K562 (cell line): Measurements from ENCODE around the gene CCDC85C. TPM values are rescaled to one million over a fixed set of nuclear protein-coding genes. Genes with fewer than 3 reads are reported as not detected.
A peak's percentile ranks its signal among the peaks of the same experiment; 100 is the strongest.

Experiments used
- ARID4B ChIP-seq: sonication (generic); formaldehyde crosslinking; IDR thresholded peaks from 2 replicates; pipeline ENCODE4 v1.8.0; 2022; ENCODE audit warnings: mild to moderate bottlenecking, missing genetic modification reagents
- CBFA2T3 ChIP-seq: fragments of 450-650 bp; IDR thresholded peaks from 2 replicates; pipeline ENCODE4 v1.6.1; 2017
- ELF1 ChIP-seq: fragments of 200-800 bp; sonication (Bioruptor generic); IDR thresholded peaks from 2 replicates; pipeline ENCODE4 v1.6.1; 2016; ENCODE audit warnings: missing genetic modification characterization, missing compliant biosample characterization
- ELF4 ChIP-seq: fragments of 450-650 bp; formaldehyde crosslinking; IDR thresholded peaks from 2 replicates; pipeline ENCODE4 v1.4.0; 2022; ENCODE audit warnings: missing genetic modification characterization
- FOXM1 ChIP-seq, 2 experiments: fragments of 450-650 bp in 1 of 2; sonication (generic) in 1 of 2; formaldehyde crosslinking in 1 of 2; IDR thresholded peaks; 2 replicates each; pipeline versions ENCODE4 v1.6.1 to v1.9.0; 2017 to 2022; ENCODE audit warnings: low read depth in 2 of 2, mild to moderate bottlenecking in 2 of 2, missing genetic modification reagents in 1 of 2, moderate library complexity in 1 of 2
- GABPB1 ChIP-seq: sonication (generic); formaldehyde crosslinking; IDR thresholded peaks from 2 replicates; pipeline ENCODE4 v1.8.0; 2022; ENCODE audit warnings: mild to moderate bottlenecking, missing genetic modification reagents
- GMEB1 ChIP-seq: fragments of 250-450 bp; sonication (Bioruptor Pico); IDR thresholded peaks from 2 replicates; pipeline ENCODE4 v1.4.0; 2020; ENCODE audit warnings: mild to moderate bottlenecking
- HCFC1 ChIP-seq: IDR thresholded peaks from 2 replicates; pipeline ENCODE4 v1.6.1; 2012; ENCODE audit warnings: low read depth, low read length, improper control_type of control experiment
- HDAC2 ChIP-seq: fragments of 450-650 bp; IDR thresholded peaks from 2 replicates; pipeline ENCODE4 v1.6.1; 2016; ENCODE audit warnings: mild to moderate bottlenecking
- L3MBTL2 ChIP-seq: fragments of 450-650 bp; IDR thresholded peaks from 2 replicates; pipeline ENCODE4 v1.6.1; 2016; ENCODE audit warnings: mild to moderate bottlenecking, moderate library complexity
- TGIF2 ChIP-seq: sonication (generic); formaldehyde crosslinking; IDR thresholded peaks from 2 replicates; pipeline ENCODE4 v1.8.1; 2022; ENCODE audit warnings: mild to moderate bottlenecking, missing genetic modification reagents, moderate library complexity
- XRCC5 ChIP-seq: fragments of 200-400 bp; formaldehyde crosslinking; IDR thresholded peaks from 2 replicates; pipeline ENCODE4 v1.6.1; 2017; ENCODE audit warnings: low read depth, mild to moderate bottlenecking, low read length
- ZNF146 ChIP-seq: IDR thresholded peaks from one replicate; pipeline ENCODE4 v1.6.1; 2018; ENCODE audit warnings: missing compliant biosample characterization; ENCODE audit not compliant: unreplicated experiment
- ZNF354B ChIP-seq: fragments of 250-450 bp; sonication (Bioruptor Pico); IDR thresholded peaks from 2 replicates; pipeline ENCODE4 v1.4.0; 2020
- ZNF384 ChIP-seq: IDR thresholded peaks from 2 replicates; pipeline ENCODE4 v1.6.1; 2012; ENCODE audit warnings: low read depth, low read length, improper control_type of control experiment
- polyA plus RNA-seq, 8 experiments: library from polyadenylated mRNA; depleted of rRNA in 4 of 8; stranded (reverse) in 5 of 8; unstranded in 3 of 8; fragments of >200 nt; fragmentation: Nextera tagmentation in 2 of 8; fragmentation: Illumina TruSeq in 1 of 8; extraction: Ambion mirVana in 2 of 8; extraction: Trizol in 1 of 8; gene quantifications; 2 replicates each; pipeline versions ENCODE4 v1.2.1 to v1.2.3, GENCODE V29; 2011 to 2014; ENCODE audit warnings: inconsistent platforms in 1 of 8, missing spikeins in 1 of 8
- total RNA-seq, 7 experiments: library from RNA; depleted of rRNA in 6 of 7; stranded (reverse); fragments of >200 nt in 6 of 7; fragmentation: Illumina TruSeq in 2 of 7; extraction: Trizol in 2 of 7; gene quantifications; 2 replicates each; pipeline versions ENCODE4 v1.2.1 to v1.2.3, GENCODE V29; 2011 to 2021; ENCODE audit warnings: low replicate concordance in 1 of 7
- TF ChIP-seq, protein P1 (sequence below): IDR thresholded peaks from 2 replicates; pipeline ENCODE4 v1.6.1; 2011; ENCODE audit not compliant: insufficient read length; ENCODE audit errors: extremely low read depth
- TF ChIP-seq, protein P2 (sequence below): sonication (generic); formaldehyde crosslinking; IDR thresholded peaks from 2 replicates; pipeline ENCODE4 v1.8.1; 2023; ENCODE audit warnings: mild to moderate bottlenecking, missing genetic modification reagents
- TF ChIP-seq, protein P3 (sequence below): fragments of 450-650 bp; conservative IDR thresholded peaks from 2 replicates; pipeline ENCODE4 v1.6.1; 2016; ENCODE audit warnings: missing genetic modification characterization, low read depth, mild to moderate bottlenecking, missing compliant biosample characterization, moderate library complexity

The CCDC85C gene
- total and polyA plus RNA-seq, 9 of the 15 experiments (the other 6 are each of a cell fraction or from before 2014, with no cell fraction given), result 0.18 to 22.0 (median 6.3) TPM

- no peak; the same call in 1 of the 2 replicates for TF ChIP-seq ARID4B (CRISPR knock-in tag)
- no peak for TF ChIP-seq CBFA2T3
- TF ChIP-seq, protein P1, sequence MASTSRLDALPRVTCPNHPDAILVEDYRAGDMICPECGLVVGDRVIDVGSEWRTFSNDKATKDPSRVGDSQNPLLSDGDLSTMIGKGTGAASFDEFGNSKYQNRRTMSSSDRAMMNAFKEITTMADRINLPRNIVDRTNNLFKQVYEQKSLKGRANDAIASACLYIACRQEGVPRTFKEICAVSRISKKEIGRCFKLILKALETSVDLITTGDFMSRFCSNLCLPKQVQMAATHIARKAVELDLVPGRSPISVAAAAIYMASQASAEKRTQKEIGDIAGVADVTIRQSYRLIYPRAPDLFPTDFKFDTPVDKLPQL, result no peak
- no peak for TF ChIP-seq HDAC2
- no peak for TF ChIP-seq ELF4 (CRISPR knock-in tag)
- no peak for TF ChIP-seq L3MBTL2
- peak; percentile 80; the same call in 1 of the 2 replicates for TF ChIP-seq GABPB1
- TF ChIP-seq GMEB1 (CRISPR knock-in tag), result 0 out of 2 replicates have a peak, but pooled peaks have one; percentile 47
- no peak for TF ChIP-seq ELF1 (tag)
- TF ChIP-seq ZNF354B, result no peak
- no peak for TF ChIP-seq FOXM1 (IDR thresholded peaks at IDR 0.05; ENCODE audit: low read depth)
- TF ChIP-seq FOXM1 (CRISPR knock-in tag; IDR thresholded peaks at IDR 0.05; ENCODE audit: low read depth), result no peak
- TF ChIP-seq ZNF146 (CRISPR knock-in tag), result no peak
- TF ChIP-seq, protein P2, sequence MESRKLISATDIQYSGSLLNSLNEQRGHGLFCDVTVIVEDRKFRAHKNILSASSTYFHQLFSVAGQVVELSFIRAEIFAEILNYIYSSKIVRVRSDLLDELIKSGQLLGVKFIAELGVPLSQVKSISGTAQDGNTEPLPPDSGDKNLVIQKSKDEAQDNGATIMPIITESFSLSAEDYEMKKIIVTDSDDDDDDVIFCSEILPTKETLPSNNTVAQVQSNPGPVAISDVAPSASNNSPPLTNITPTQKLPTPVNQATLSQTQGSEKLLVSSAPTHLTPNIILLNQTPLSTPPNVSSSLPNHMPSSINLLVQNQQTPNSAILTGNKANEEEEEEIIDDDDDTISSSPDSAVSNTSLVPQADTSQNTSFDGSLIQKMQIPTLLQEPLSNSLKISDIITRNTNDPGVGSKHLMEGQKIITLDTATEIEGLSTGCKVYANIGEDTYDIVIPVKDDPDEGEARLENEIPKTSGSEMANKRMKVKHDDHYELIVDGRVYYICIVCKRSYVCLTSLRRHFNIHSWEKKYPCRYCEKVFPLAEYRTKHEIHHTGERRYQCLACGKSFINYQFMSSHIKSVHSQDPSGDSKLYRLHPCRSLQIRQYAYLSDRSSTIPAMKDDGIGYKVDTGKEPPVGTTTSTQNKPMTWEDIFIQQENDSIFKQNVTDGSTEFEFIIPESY, result no peak
- TF ChIP-seq XRCC5, result no peak
- TF ChIP-seq, protein P3, sequence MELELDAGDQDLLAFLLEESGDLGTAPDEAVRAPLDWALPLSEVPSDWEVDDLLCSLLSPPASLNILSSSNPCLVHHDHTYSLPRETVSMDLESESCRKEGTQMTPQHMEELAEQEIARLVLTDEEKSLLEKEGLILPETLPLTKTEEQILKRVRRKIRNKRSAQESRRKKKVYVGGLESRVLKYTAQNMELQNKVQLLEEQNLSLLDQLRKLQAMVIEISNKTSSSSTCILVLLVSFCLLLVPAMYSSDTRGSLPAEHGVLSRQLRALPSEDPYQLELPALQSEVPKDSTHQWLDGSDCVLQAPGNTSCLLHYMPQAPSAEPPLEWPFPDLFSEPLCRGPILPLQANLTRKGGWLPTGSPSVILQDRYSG, result no peak
- TF ChIP-seq HCFC1, result peak; percentile 78
- TF ChIP-seq ZNF384, result no peak
- TF ChIP-seq TGIF2 (CRISPR knock-in tag), result no peak
Observed at GRCh38 chr14:99480917-99481744, 122.9 kb downstream of the CCDC85C start, which contains the start of gene CCNK (continued).
